HEK293 (cell line): ENCODE results near the gene GADD45GIP1.
A peak's percentile ranks its signal among the peaks of the same experiment; 100 is the strongest.

Experiments
- CTCF ChIA-PET: fragments of 350-600 bp; formaldehyde crosslinking; extraction: SDS; loops from one replicate; lab custom pipeline; 2021; ENCODE audit warnings: antibody characterized with exemption; lab: Yijun Ruan, JAX
- POLR2A ChIA-PET: fragments of 300-600 bp; formaldehyde crosslinking; extraction: SDS; loops from one replicate; lab custom pipeline; 2020; ENCODE audit warnings: antibody characterized with exemption, inconsistent platforms; lab: Yijun Ruan, JAX
- H3K27ac ChIP-seq: fragments of 200-500 bp; sonication (Bioruptor generic); 2 replicates; pipeline ENCODE4 v1.5.1; 2014; ENCODE audit warnings: low read depth, low read length, control low read depth, inconsistent platforms; ENCODE audit errors: extremely low read depth
- H3K36me3 ChIP-seq, 2 experiments: fragments of 200-500 bp in 1 of 2; sonication (Bioruptor generic) in 1 of 2; 1 replicate in 1 of 2; 2 replicates in 1 of 2; pipeline ENCODE4 v1.5.1; 2014 to 2017; ENCODE audit warnings: inconsistent platforms in 2 of 2, low read length in 2 of 2; ENCODE audit not compliant: control insufficient read depth in 2 of 2, insufficient read depth in 1 of 2
- H3K4me1 ChIP-seq: fragments of 200-500 bp; sonication (Bioruptor generic); 2 replicates; pipeline ENCODE4 v1.5.1; 2014; ENCODE audit warnings: mild to moderate bottlenecking, low read length, inconsistent platforms; ENCODE audit not compliant: control insufficient read depth, insufficient read depth
- H3K4me3 ChIP-seq: 2 replicates; pipeline ENCODE4 v1.5.1; 2011; ENCODE audit warnings: low read depth, mild to moderate bottlenecking, control low read depth, low read length, moderate library complexity
- H3K9me3 ChIP-seq: fragments of 200-500 bp; sonication (Bioruptor generic); 2 replicates; pipeline ENCODE4 v1.5.1; 2014; ENCODE audit warnings: low read depth, low read length, inconsistent platforms; ENCODE audit not compliant: control insufficient read depth, insufficient read depth
- GFI1B ChIP-seq: fragments of 450-650 bp; formaldehyde crosslinking; IDR thresholded peaks from 2 replicates; pipeline ENCODE4 v1.5.1; 2016; ENCODE audit warnings: missing biosample characterization, missing genetic modification characterization
- KLF1 ChIP-seq: fragments of 450-650 bp; formaldehyde crosslinking; IDR thresholded peaks from 2 replicates; pipeline ENCODE4 v1.5.1; 2016; ENCODE audit warnings: missing biosample characterization, missing genetic modification characterization
- SP3 ChIP-seq: fragments of 450-650 bp; formaldehyde crosslinking; IDR thresholded peaks from 2 replicates; pipeline ENCODE4 v1.5.1; 2016; ENCODE audit warnings: missing biosample characterization, missing genetic modification characterization
- ZFHX2 ChIP-seq: fragments of 450-650 bp; formaldehyde crosslinking; conservative IDR thresholded peaks from 2 replicates; pipeline ENCODE4 v1.5.1; 2016; ENCODE audit warnings: missing biosample characterization, missing genetic modification characterization
- ZFP69B ChIP-seq: fragments of 450-650 bp; formaldehyde crosslinking; IDR thresholded peaks from 2 replicates; pipeline ENCODE4 v1.5.1; 2016; ENCODE audit warnings: missing biosample characterization, missing genetic modification characterization
- ZNF221 ChIP-seq: fragments of 450-650 bp; formaldehyde crosslinking; IDR thresholded peaks from 2 replicates; pipeline ENCODE4 v1.5.1; 2017; ENCODE audit warnings: missing biosample characterization, missing genetic modification characterization, borderline replicate concordance
- ZNF239 ChIP-seq: fragments of 450-650 bp; formaldehyde crosslinking; IDR thresholded peaks from 2 replicates; pipeline ENCODE4 v1.5.1; 2016; ENCODE audit warnings: missing biosample characterization, missing genetic modification characterization
- ZNF335 ChIP-seq: fragments of 450-650 bp; formaldehyde crosslinking; conservative IDR thresholded peaks from 2 replicates; pipeline ENCODE4 v1.5.1; 2016; ENCODE audit warnings: missing biosample characterization, missing genetic modification characterization
- ZNF391 ChIP-seq: fragments of 450-650 bp; formaldehyde crosslinking; IDR thresholded peaks from 2 replicates; pipeline ENCODE4 v1.5.1; 2016; ENCODE audit warnings: low read depth, missing biosample characterization, missing genetic modification characterization, borderline replicate concordance
- ZNF529 ChIP-seq: fragments of 450-650 bp; formaldehyde crosslinking; IDR thresholded peaks from 2 replicates; pipeline ENCODE4 v1.5.1; 2017; ENCODE audit warnings: missing genetic modification characterization, missing biosample characterization; ENCODE audit not compliant: insufficient replicate concordance
- ZNF629 ChIP-seq: fragments of 450-650 bp; formaldehyde crosslinking; IDR thresholded peaks from 2 replicates; pipeline ENCODE4 v1.5.1; 2017; ENCODE audit warnings: missing biosample characterization, missing genetic modification characterization
- TF ChIP-seq, protein P1 (sequence below): fragments of 450-650 bp; formaldehyde crosslinking; IDR thresholded peaks from 2 replicates; pipeline ENCODE4 v1.5.1; 2016; ENCODE audit warnings: missing biosample characterization, missing genetic modification characterization
- TF ChIP-seq, protein P2 (sequence below): fragments of 450-650 bp; formaldehyde crosslinking; IDR thresholded peaks from 2 replicates; pipeline ENCODE4 v1.5.1; 2016; ENCODE audit warnings: missing biosample characterization, missing genetic modification characterization, low read depth
- TF ChIP-seq, protein P3 (sequence below): fragments of 450-650 bp; formaldehyde crosslinking; IDR thresholded peaks from 2 replicates; pipeline ENCODE4 v1.5.1; 2016; ENCODE audit warnings: missing biosample characterization, missing genetic modification characterization
- TF ChIP-seq, protein P4 (sequence below): fragments of 450-650 bp; formaldehyde crosslinking; IDR thresholded peaks from 2 replicates; pipeline ENCODE4 v1.5.1; 2016; ENCODE audit warnings: missing biosample characterization, missing genetic modification characterization
- TF ChIP-seq, protein P5 (sequence below): fragments of 450-650 bp; formaldehyde crosslinking; IDR thresholded peaks from 2 replicates; pipeline ENCODE4 v1.5.1; 2016; ENCODE audit warnings: missing biosample characterization, missing genetic modification characterization
- TF ChIP-seq, protein P6 (sequence below): fragments of 450-650 bp; formaldehyde crosslinking; IDR thresholded peaks from 2 replicates; pipeline ENCODE4 v1.5.1; 2016; ENCODE audit warnings: missing biosample characterization, missing genetic modification characterization

The GADD45GIP1 gene

DNA sequence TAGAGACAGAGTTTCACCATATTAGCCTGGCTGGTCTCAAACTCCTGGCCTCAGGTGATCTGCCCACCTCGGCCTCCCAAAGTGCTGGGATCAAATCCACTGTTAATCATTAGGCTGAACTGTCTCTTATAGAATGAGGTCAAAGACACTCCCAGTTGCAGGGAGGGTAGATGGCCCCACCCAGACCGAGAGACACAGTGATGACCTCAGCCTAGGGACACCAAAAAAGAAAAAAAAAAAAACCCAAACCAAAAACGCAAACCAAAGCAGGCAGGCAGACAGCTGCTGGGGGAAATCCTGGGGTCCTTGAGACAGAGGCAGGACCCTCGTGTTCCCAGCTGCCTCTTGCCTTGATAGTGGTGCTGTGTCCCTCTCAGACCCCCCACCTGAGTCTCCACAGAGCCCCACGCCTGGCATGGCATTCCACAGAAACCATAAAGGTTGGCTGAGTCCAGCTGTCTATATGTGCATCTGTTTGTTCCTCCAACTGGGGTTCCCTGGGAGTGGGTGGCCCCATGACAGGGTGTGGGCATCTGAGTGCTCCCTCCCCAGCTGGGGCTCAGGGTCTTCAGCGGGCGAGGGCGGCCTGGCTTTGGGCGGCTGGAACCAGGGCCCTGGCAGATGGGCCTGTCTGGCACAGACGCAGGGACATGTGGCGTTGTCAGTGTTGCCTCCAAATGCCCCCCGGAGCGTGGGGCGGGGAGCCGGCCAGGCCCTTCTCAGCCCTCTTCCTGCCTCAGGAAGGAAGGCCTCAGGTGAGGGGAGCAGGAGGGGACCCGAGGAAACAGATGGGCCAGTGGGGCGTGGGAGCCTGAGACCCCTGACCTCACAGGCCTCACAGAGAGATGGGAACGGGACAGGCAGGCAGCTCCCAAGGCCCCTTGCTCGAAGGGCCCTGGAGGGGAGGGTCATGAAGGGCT lies 17.5 kb upstream of the GADD45GIP1 start:
- Histone ChIP-seq H3K4me3 (no peak overlapping the region), H3K4me1 (no peaks in the 10 kb centered on the region), H3K27ac (no peak overlapping the region), H3K36me3 (no peaks in the 10 kb centered on the region), H3K9me3 (no peaks in the 10 kb centered on the region)
- ChIA-PET CTCF (interaction anchor here (1.0 to 13.3 kb wide), 4 partner anchors 9 to 118 kb away, joined by 3 to 274 read pairs (median 40); no protein-coding TSS in a partner anchor), POLR2A (interaction anchor here (0.6 to 1.1 kb wide), 4 partner anchors 9 to 181 kb away, joined by 3 to 4 read pairs (median 3); no protein-coding TSS in a partner anchor)
- TF ChIP-seq ZFP69B (tag by site-specific recombination) (0 out of 2 replicates have a peak, but pooled peaks have one; percentile 39), ZNF335 (tag by site-specific recombination) (peak; percentile 96), ZNF391 (tag by site-specific recombination) (no peak), GFI1B (tag by site-specific recombination) (no peak), ZNF239 (tag by site-specific recombination) (no peak), ZNF221 (no peak), KLF1 (tag by site-specific recombination) (peak; percentile 67), SP3 (0 out of 2 replicates have a peak, but pooled peaks have one; percentile 14), ZNF629 (tag by site-specific recombination) (peak; percentile 63; the same call in 1 of the 2 replicates), ZNF529 (no peak), ZFHX2 (tag by site-specific recombination) (0 out of 2 replicates have a peak, but pooled peaks have one; percentile 17)
- TF ChIP-seq, protein P1, sequence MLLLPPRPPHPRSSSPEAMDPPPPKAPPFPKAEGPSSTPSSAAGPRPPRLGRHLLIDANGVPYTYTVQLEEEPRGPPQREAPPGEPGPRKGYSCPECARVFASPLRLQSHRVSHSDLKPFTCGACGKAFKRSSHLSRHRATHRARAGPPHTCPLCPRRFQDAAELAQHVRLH (tag by site-specific recombination), result no peak
- TF ChIP-seq, protein P2, sequence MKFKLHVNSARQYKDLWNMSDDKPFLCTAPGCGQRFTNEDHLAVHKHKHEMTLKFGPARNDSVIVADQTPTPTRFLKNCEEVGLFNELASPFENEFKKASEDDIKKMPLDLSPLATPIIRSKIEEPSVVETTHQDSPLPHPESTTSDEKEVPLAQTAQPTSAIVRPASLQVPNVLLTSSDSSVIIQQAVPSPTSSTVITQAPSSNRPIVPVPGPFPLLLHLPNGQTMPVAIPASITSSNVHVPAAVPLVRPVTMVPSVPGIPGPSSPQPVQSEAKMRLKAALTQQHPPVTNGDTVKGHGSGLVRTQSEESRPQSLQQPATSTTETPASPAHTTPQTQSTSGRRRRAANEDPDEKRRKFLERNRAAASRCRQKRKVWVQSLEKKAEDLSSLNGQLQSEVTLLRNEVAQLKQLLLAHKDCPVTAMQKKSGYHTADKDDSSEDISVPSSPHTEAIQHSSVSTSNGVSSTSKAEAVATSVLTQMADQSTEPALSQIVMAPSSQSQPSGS (tag by site-specific recombination), result peak; percentile 36; the same call in 1 of the 2 replicates
- TF ChIP-seq, protein P3, sequence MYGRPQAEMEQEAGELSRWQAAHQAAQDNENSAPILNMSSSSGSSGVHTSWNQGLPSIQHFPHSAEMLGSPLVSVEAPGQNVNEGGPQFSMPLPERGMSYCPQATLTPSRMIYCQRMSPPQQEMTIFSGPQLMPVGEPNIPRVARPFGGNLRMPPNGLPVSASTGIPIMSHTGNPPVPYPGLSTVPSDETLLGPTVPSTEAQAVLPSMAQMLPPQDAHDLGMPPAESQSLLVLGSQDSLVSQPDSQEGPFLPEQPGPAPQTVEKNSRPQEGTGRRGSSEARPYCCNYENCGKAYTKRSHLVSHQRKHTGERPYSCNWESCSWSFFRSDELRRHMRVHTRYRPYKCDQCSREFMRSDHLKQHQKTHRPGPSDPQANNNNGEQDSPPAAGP (tag by site-specific recombination), result peak; percentile 69
- TF ChIP-seq, protein P4, sequence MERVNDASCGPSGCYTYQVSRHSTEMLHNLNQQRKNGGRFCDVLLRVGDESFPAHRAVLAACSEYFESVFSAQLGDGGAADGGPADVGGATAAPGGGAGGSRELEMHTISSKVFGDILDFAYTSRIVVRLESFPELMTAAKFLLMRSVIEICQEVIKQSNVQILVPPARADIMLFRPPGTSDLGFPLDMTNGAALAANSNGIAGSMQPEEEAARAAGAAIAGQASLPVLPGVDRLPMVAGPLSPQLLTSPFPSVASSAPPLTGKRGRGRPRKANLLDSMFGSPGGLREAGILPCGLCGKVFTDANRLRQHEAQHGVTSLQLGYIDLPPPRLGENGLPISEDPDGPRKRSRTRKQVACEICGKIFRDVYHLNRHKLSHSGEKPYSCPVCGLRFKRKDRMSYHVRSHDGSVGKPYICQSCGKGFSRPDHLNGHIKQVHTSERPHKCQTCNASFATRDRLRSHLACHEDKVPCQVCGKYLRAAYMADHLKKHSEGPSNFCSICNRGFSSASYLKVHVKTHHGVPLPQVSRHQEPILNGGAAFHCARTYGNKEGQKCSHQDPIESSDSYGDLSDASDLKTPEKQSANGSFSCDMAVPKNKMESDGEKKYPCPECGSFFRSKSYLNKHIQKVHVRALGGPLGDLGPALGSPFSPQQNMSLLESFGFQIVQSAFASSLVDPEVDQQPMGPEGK, result peak; percentile 47
- TF ChIP-seq, protein P5, sequence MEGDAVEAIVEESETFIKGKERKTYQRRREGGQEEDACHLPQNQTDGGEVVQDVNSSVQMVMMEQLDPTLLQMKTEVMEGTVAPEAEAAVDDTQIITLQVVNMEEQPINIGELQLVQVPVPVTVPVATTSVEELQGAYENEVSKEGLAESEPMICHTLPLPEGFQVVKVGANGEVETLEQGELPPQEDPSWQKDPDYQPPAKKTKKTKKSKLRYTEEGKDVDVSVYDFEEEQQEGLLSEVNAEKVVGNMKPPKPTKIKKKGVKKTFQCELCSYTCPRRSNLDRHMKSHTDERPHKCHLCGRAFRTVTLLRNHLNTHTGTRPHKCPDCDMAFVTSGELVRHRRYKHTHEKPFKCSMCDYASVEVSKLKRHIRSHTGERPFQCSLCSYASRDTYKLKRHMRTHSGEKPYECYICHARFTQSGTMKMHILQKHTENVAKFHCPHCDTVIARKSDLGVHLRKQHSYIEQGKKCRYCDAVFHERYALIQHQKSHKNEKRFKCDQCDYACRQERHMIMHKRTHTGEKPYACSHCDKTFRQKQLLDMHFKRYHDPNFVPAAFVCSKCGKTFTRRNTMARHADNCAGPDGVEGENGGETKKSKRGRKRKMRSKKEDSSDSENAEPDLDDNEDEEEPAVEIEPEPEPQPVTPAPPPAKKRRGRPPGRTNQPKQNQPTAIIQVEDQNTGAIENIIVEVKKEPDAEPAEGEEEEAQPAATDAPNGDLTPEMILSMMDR (tag by site-specific recombination), result no peak
- TF ChIP-seq, protein P6, sequence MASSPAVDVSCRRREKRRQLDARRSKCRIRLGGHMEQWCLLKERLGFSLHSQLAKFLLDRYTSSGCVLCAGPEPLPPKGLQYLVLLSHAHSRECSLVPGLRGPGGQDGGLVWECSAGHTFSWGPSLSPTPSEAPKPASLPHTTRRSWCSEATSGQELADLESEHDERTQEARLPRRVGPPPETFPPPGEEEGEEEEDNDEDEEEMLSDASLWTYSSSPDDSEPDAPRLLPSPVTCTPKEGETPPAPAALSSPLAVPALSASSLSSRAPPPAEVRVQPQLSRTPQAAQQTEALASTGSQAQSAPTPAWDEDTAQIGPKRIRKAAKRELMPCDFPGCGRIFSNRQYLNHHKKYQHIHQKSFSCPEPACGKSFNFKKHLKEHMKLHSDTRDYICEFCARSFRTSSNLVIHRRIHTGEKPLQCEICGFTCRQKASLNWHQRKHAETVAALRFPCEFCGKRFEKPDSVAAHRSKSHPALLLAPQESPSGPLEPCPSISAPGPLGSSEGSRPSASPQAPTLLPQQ (tag by site-specific recombination), result peak; percentile 67; the same call in 1 of the 2 replicates
